ENCODE results near the gene CREG2. TPM values are rescaled to one million over a fixed set of nuclear protein-coding genes. Genes with fewer than 3 reads are reported as not detected.
A peak's percentile ranks its signal among the peaks of the same experiment; 100 is the strongest.

CREG2 gene
- total and polyA plus RNA-seq, 4 experiments from 2014 or later, result 0.32 TPM; not detected in 3

DNA sequence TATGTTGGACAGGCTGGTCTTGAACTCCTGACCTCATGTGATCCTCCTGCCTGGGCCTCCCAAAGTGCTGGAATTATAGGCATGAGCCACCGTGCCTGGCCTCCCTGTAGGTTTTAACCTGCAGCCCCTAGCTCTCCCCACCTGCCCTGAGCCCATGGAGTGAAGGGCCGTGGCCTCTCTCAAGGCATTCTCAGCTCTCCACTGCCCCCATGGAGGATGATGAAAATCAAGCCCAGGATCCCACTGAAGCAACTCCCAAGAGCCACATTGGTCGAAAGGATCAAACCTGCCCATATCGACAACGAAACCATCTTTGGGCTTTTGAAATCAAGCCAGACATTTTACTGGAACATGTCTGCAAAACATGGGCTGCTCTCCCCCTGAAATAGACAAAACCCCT, 22.4 kb upstream of the CREG2 start:
- intact Hi-C loops (cut with micrococcal nuclease), result no loop called here
- no peak overlapping the region for H3K27ac ChIP-seq (ENCODE audit: low read depth, low read length)
- H3K36me3 ChIP-seq (ENCODE audit: insufficient read depth, low read length), result no peaks in the 10 kb centered on the region
- ChIA-PET CTCF (ENCODE audit: partially characterized antibody) (interaction anchor here (1.4 to 3.8 kb wide), 2 partner anchors 9 to 21 kb away, joined by 3 to 34 read pairs; no protein-coding TSS in a partner anchor), POLR2A (ENCODE audit: partially characterized antibody) (no interaction called here)
- no peaks in the 10 kb centered on the region for H3K9me3 ChIP-seq (ENCODE audit: control insufficient read depth in 1 of 2, low read length in 2 of 2)
- no peaks in the 10 kb centered on the region for H3K4me1 ChIP-seq (ENCODE audit: insufficient read depth, low read length)
- no peak overlapping the region for H3K27ac Mint-ChIP-seq
- no peak for DNase-seq
- H3K36me3 Mint-ChIP-seq, result no peaks in the 10 kb centered on the region
- no peaks in the 10 kb centered on the region for H3K27me3 Mint-ChIP-seq
- no peaks in the 10 kb centered on the region for H3K27me3 ChIP-seq (ENCODE audit: insufficient read depth, low read length)
- no peak overlapping the region for H3K4me3 Mint-ChIP-seq
- peaks cover 0 to 2% (median 0%) of the 10 kb centered on the region in 8 donors for H3K9me3 Mint-ChIP-seq
- no peak overlapping the region for H3K4me3 ChIP-seq (ENCODE audit: low read length in 2 of 2)
- H3K4me1 Mint-ChIP-seq, result peaks cover 0 to 1% (median 0%) of the 10 kb centered on the region in 4 donors

DNA sequence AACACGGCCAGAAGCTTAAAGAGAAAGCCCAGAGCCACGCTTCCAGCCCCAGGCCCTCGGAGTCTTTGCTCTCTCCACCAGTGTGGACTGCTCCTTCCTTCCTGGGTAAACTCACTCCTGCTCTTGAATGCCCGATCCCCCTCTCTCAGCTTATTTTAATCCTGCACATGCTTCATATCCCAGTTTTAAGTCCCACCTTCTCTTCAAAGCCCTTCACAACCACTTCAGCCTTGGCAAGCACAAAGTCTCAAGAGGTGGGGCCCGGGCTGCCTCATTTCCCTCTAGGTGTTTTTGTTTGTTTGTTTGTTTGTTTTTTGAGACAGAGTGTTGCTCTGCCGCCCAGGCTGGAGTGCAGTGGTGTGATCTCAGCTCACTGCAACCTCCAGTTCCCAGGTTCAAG, 21.6 kb upstream of the CREG2 start:
- peaks cover 0 to 1% (median 0%) of the 10 kb centered on the region in 4 donors for H3K4me1 Mint-ChIP-seq
- no peak overlapping the region for H3K27ac ChIP-seq (ENCODE audit: low read depth, low read length)
- H3K27ac Mint-ChIP-seq, result no peak overlapping the region
- H3K9me3 ChIP-seq (ENCODE audit: control insufficient read depth in 1 of 2, low read length in 2 of 2), result no peaks in the 10 kb centered on the region
- H3K4me3 ChIP-seq (ENCODE audit: low read length in 2 of 2), result no peak overlapping the region
- intact Hi-C loops (cut with micrococcal nuclease), result no loop called here
- H3K27me3 Mint-ChIP-seq, result no peaks in the 10 kb centered on the region
- H3K36me3 ChIP-seq (ENCODE audit: insufficient read depth, low read length), result no peaks in the 10 kb centered on the region
- no peaks in the 10 kb centered on the region for H3K4me1 ChIP-seq (ENCODE audit: insufficient read depth, low read length)
- H3K9me3 Mint-ChIP-seq, result no peaks in the 10 kb centered on the region
- no peaks in the 10 kb centered on the region for H3K36me3 Mint-ChIP-seq
- ChIA-PET CTCF (ENCODE audit: partially characterized antibody) (interaction anchor here (0.9 to 3.8 kb wide), 4 partner anchors 10 to 416 kb away, joined by 3 to 34 read pairs (median 3); no protein-coding TSS in a partner anchor), POLR2A (ENCODE audit: partially characterized antibody) (no interaction called here)
- no peaks in the 10 kb centered on the region for H3K27me3 ChIP-seq (ENCODE audit: insufficient read depth, low read length)
- no peak overlapping the region for H3K4me3 Mint-ChIP-seq
- DNase-seq, result no peak

DNA sequence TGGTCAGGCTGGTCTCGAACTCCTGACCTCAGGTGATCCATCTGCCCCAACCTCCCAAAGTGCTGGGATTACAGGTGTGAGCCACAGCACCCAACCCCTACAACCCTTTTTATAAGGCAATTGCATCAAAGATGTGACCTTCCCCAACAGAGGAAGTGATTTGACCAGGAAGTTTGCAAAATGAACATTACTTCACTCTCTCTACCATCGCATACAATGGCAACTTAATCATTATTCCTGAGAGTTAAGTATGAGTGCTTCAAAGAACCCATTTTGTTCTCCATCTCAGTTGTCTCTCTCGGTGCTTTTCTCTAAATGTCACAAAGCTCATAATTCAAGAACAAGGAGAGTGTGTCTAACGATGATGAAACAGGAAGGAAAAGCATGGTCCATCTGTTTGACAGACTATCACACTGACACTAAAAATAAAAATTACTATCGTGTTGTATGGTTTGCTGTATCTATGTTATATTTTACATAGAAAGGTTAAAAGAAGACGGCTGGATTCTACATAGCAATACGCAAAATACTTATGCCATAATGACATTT, 18.1 kb upstream of the CREG2 start:
- Histone ChIP-seq H3K9me3 (ENCODE audit: control insufficient read depth in 1 of 2, low read length in 2 of 2) (no peaks in the 10 kb centered on the region), H3K4me1 (ENCODE audit: insufficient read depth, low read length) (no peaks in the 10 kb centered on the region), H3K27ac (ENCODE audit: low read depth, low read length) (no peak overlapping the region), H3K27me3 (ENCODE audit: insufficient read depth, low read length) (no peaks in the 10 kb centered on the region), H3K4me3 (ENCODE audit: low read length in 2 of 2) (no peak overlapping the region), H3K36me3 (ENCODE audit: insufficient read depth, low read length) (no peaks in the 10 kb centered on the region)
- CTCF ChIA-PET (ENCODE audit: partially characterized antibody), result interaction anchor here (1.2 to 1.4 kb wide), 2 partner anchors 63 to 426 kb away, joined by 3 to 5 read pairs; no protein-coding TSS in a partner anchor
- Mint-ChIP-seq H3K4me1 (peaks cover 0 to 1% (median 0%) of the 10 kb centered on the region in 4 donors), H3K9me3 (no peaks in the 10 kb centered on the region), H3K4me3 (no peak overlapping the region), H3K27me3 (peaks cover 0 to 2% of the 10 kb centered on the region in 2 donors), H3K27ac (no peak overlapping the region), H3K36me3 (no peaks in the 10 kb centered on the region)
- no peak for DNase-seq
- intact Hi-C loops (cut with micrococcal nuclease), result no loop called here
- POLR2A ChIA-PET (ENCODE audit: partially characterized antibody), result no interaction called here

DNA sequence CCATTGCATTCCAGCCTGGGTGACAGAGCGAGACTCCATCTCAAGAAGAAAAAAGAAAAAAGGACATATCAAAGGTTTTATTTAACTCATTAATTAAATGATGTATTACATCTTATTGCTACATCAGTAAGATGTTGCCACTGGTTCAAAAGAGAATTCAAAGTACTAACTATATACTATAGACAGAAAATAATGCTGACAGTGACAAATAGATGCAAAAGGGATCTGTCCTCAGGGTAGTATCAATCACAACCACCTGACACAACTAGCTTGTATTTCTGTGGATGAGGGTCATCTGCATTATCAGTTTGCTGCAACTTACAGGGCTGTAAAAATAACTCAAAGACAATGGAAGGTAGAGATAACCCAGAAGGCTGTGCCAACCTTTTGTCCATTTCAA, 16.4 kb upstream of the CREG2 start:
- Histone ChIP-seq H3K27ac (ENCODE audit: low read depth, low read length) (no peak overlapping the region), H3K4me1 (ENCODE audit: insufficient read depth, low read length) (no peaks in the 10 kb centered on the region), H3K36me3 (ENCODE audit: insufficient read depth, low read length) (no peaks in the 10 kb centered on the region), H3K27me3 (ENCODE audit: insufficient read depth, low read length) (no peaks in the 10 kb centered on the region), H3K9me3 (ENCODE audit: control insufficient read depth in 1 of 2, low read length in 2 of 2) (no peaks in the 10 kb centered on the region), H3K4me3 (ENCODE audit: low read length in 2 of 2) (no peak overlapping the region)
- DNase-seq, result no peak
- intact Hi-C loops (cut with micrococcal nuclease), result no loop called here
- peaks cover 0 to 1% (median 0%) of the 10 kb centered on the region in 4 donors for H3K4me1 Mint-ChIP-seq
- CTCF ChIA-PET (ENCODE audit: partially characterized antibody), result no interaction called here
- H3K27ac Mint-ChIP-seq, result no peak overlapping the region
- no peaks in the 10 kb centered on the region for H3K9me3 Mint-ChIP-seq
- POLR2A ChIA-PET (ENCODE audit: partially characterized antibody), result no interaction called here
- H3K36me3 Mint-ChIP-seq, result no peaks in the 10 kb centered on the region
- H3K4me3 Mint-ChIP-seq, result no peak overlapping the region
- peaks cover 3 to 9% of the 10 kb centered on the region in 2 donors for H3K27me3 Mint-ChIP-seq

- H3K4me3 Mint-ChIP-seq, result no peak overlapping the region
- CTCF ChIA-PET (ENCODE audit: partially characterized antibody), result interaction anchor here (1.2 kb wide), 1 partner anchor 61 kb away, joined by 4 read pairs; no protein-coding TSS in a partner anchor
- intact Hi-C loops (cut with micrococcal nuclease), result no loop called here
- POLR2A ChIA-PET (ENCODE audit: partially characterized antibody), result no interaction called here
- H3K27ac ChIP-seq (ENCODE audit: low read depth, low read length), result no peak overlapping the region
- no peak overlapping the region for H3K4me3 ChIP-seq (ENCODE audit: low read length in 2 of 2)
- H3K4me1 Mint-ChIP-seq, result peaks cover 0 to 1% (median 0%) of the 10 kb centered on the region in 4 donors
- no peaks in the 10 kb centered on the region for H3K9me3 ChIP-seq (ENCODE audit: control insufficient read depth in 1 of 2, low read length in 2 of 2)
- peaks cover 3 to 9% of the 10 kb centered on the region in 2 donors for H3K27me3 Mint-ChIP-seq
- H3K27ac Mint-ChIP-seq, result peak overlapping the region in 1 of 7 donors; percentile 37
- H3K27me3 ChIP-seq (ENCODE audit: insufficient read depth, low read length), result no peaks in the 10 kb centered on the region
- H3K36me3 ChIP-seq (ENCODE audit: insufficient read depth, low read length), result no peaks in the 10 kb centered on the region
- no peaks in the 10 kb centered on the region for H3K9me3 Mint-ChIP-seq
- no peak for DNase-seq
- no peaks in the 10 kb centered on the region for H3K4me1 ChIP-seq (ENCODE audit: insufficient read depth, low read length)
- no peaks in the 10 kb centered on the region for H3K36me3 Mint-ChIP-seq
Measured at GRCh38 chr2:101402630-101403029, 15.3 kb upstream of the CREG2 start.

DNA sequence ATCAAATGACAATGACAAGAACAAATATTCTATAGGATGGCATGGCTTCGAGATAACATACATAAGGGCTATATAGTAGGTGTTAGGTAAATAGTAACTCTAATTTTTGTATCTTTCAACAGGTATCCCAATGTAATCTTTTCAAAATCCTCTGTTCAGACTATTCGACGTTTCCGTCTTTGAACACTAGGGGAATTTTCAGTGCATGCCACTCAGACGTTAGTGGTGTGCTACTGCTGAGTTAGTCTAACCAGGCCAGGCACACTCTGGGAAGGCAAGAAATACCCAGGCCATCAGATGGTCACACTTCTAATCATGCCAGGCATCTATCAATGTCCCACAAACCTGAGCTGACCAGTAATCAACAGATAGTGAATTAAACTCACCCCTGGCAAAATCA, 14.6 kb upstream of the CREG2 start:
- intact Hi-C loops (cut with micrococcal nuclease), result no loop called here
- H3K36me3 ChIP-seq (ENCODE audit: insufficient read depth, low read length), result no peaks in the 10 kb centered on the region
- no peaks in the 10 kb centered on the region for H3K4me1 ChIP-seq (ENCODE audit: insufficient read depth, low read length)
- no peaks in the 10 kb centered on the region for H3K9me3 ChIP-seq (ENCODE audit: control insufficient read depth in 1 of 2, low read length in 2 of 2)
- Mint-ChIP-seq H3K36me3 (no peaks in the 10 kb centered on the region), H3K27me3 (peaks cover 6 to 12% of the 10 kb centered on the region in 2 donors), H3K4me1 (peaks cover 0 to 1% (median 0%) of the 10 kb centered on the region in 4 donors), H3K4me3 (no peak overlapping the region), H3K27ac (no peak overlapping the region), H3K9me3 (no peaks in the 10 kb centered on the region)
- no peak overlapping the region for H3K4me3 ChIP-seq (ENCODE audit: low read length in 2 of 2)
- no peaks in the 10 kb centered on the region for H3K27me3 ChIP-seq (ENCODE audit: insufficient read depth, low read length)
- ChIA-PET CTCF (ENCODE audit: partially characterized antibody) (interaction anchor here (1.2 kb wide), 1 partner anchor 60 kb away, joined by 4 read pairs; no protein-coding TSS in a partner anchor), POLR2A (ENCODE audit: partially characterized antibody) (no interaction called here)
- H3K27ac ChIP-seq (ENCODE audit: low read depth, low read length), result no peak overlapping the region
- no peak for DNase-seq

- no peak overlapping the region for H3K27ac Mint-ChIP-seq
- ChIA-PET CTCF (ENCODE audit: partially characterized antibody) (no interaction called here), POLR2A (ENCODE audit: partially characterized antibody) (no interaction called here)
- no peaks in the 10 kb centered on the region for H3K36me3 Mint-ChIP-seq
- no peak overlapping the region for H3K27ac ChIP-seq (ENCODE audit: low read depth, low read length)
- peaks cover 6 to 12% of the 10 kb centered on the region in 2 donors for H3K27me3 Mint-ChIP-seq
- H3K36me3 ChIP-seq (ENCODE audit: insufficient read depth, low read length), result no peaks in the 10 kb centered on the region
- no peak overlapping the region for H3K4me3 Mint-ChIP-seq
- H3K4me1 ChIP-seq (ENCODE audit: insufficient read depth, low read length), result no peaks in the 10 kb centered on the region
- peaks cover 0 to 1% (median 0%) of the 10 kb centered on the region in 4 donors for H3K4me1 Mint-ChIP-seq
- no peak overlapping the region for H3K4me3 ChIP-seq (ENCODE audit: low read length in 2 of 2)
- no peaks in the 10 kb centered on the region for H3K9me3 ChIP-seq (ENCODE audit: control insufficient read depth in 1 of 2, low read length in 2 of 2)
- intact Hi-C loops (cut with micrococcal nuclease), result no loop called here
- H3K27me3 ChIP-seq (ENCODE audit: insufficient read depth, low read length), result no peaks in the 10 kb centered on the region
- H3K9me3 Mint-ChIP-seq, result no peaks in the 10 kb centered on the region
- DNase-seq, result no peak
Measured at GRCh38 chr2:101401326-101401665, 14.0 kb upstream of the CREG2 start.

Measured in CD4-positive, alpha-beta memory T cell (primary cell).